IPS-NIHi11 (cell line): ENCODE data around the gene DLX6.

Experiments
- DNase-seq: peaks from one replicate; pipeline ENCODE4 v3.0.0; 2012; ENCODE audit warnings: mixed read lengths, low spot score

DLX6 gene

GRCh38 chr7:96995406-96996110 is 9.8 kb upstream of the DLX6 start:
- no peak for DNase-seq

- no peak for DNase-seq
Measured at GRCh38 chr7:96996111-96996957, 9.0 kb upstream of the DLX6 start.

- DNase-seq: no peak
Measured at GRCh38 chr7:96996958-96997511, 8.3 kb upstream of the DLX6 start.

- no peak for DNase-seq
Measured at GRCh38 chr7:96997512-96998032, 7.8 kb upstream of the DLX6 start.

GRCh38 chr7:96998333-96998732 is 7.0 kb upstream of the DLX6 start:
- DNase-seq: no peak

- DNase-seq: no peak
Measured at GRCh38 chr7:96998744-96999143, 6.6 kb upstream of the DLX6 start.

- no peak for DNase-seq
Measured at GRCh38 chr7:97001221-97001620, 4.1 kb upstream of the DLX6 start.

- DNase-seq: no peak
Measured at GRCh38 chr7:97001656-97002554, 3.4 kb upstream of the DLX6 start.

GRCh38 chr7:97002555-97003261 is 2.6 kb upstream of the DLX6 start:
- DNase-seq: no peak

GRCh38 chr7:97003262-97004246 is 1.8 kb upstream of the DLX6 start:
- DNase-seq: no peak

GRCh38 chr7:97004247-97005182 is 838 bp upstream of the DLX6 start:
- DNase-seq: no peak

- no peak for DNase-seq
Measured at GRCh38 chr7:97006055-97006815, 882 bp downstream of the DLX6 start.

- DNase-seq: no peak
Measured at GRCh38 chr7:97006816-97007582, 1.6 kb downstream of the DLX6 start.

- DNase-seq: no peak
Measured at GRCh38 chr7:97007583-97007861, 2.2 kb downstream of the DLX6 start.

GRCh38 chr7:97008275-97008917 is 3.0 kb downstream of the DLX6 start:
- no peak for DNase-seq

- DNase-seq: no peak
Measured at GRCh38 chr7:97009753-97010732, 4.7 kb downstream of the DLX6 start.
